G401 (cell line): ENCODE data around the gene KAT6B. TPM values are rescaled to one million over a fixed set of nuclear protein-coding genes. Genes with fewer than 3 reads are reported as not detected.
"Not testable (repeated sequence)": the region's sequence is repeated elsewhere in the genome, so short reads cannot be mapped to it uniquely, and the experiment has no call there.

Source experiments
- DNase-seq: peaks from one replicate; pipeline ENCODE4 v3.0.0-alpha.2; 2015; ENCODE audit warnings: low spot score
- in situ Hi-C: cut with HindIII; loops from 2 replicates; pipeline ENCODE4 v1.10.0; 2016; ENCODE audit warnings: low sequenced_read_pairs, mixed read lengths
- total RNA-seq: library from RNA; depleted of rRNA; stranded (reverse); fragments of >200 nt; shearing (Covaris generic); gene quantifications from 2 replicates; pipeline ENCODE4 v1.2.3, GENCODE V29; 2014

Gene KAT6B
- total RNA-seq, 1 experiment from 2014 or later = 24.2 TPM

DNA sequence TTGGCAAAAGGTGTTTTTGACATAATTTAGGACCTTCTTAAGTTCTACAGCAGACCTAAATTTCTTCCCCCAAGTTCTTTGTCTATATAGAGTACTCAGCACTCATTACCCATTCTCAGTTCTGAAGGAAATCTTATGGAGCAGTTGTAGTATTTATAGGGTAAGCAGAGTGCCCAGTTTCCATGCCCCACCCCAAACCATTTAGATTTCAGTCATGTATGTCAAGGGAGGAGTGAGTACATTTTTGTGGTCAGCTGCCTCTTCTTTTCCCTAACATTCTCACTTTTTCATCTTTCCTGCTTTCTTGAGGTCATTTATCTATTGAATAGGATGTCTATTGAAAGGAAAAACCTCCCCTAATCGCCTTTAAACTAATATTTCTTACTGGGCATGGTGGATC, 83.3 kb downstream of the KAT6B start:
- in situ Hi-C loops = no loop called here
- DNase-seq = no peak

DNA sequence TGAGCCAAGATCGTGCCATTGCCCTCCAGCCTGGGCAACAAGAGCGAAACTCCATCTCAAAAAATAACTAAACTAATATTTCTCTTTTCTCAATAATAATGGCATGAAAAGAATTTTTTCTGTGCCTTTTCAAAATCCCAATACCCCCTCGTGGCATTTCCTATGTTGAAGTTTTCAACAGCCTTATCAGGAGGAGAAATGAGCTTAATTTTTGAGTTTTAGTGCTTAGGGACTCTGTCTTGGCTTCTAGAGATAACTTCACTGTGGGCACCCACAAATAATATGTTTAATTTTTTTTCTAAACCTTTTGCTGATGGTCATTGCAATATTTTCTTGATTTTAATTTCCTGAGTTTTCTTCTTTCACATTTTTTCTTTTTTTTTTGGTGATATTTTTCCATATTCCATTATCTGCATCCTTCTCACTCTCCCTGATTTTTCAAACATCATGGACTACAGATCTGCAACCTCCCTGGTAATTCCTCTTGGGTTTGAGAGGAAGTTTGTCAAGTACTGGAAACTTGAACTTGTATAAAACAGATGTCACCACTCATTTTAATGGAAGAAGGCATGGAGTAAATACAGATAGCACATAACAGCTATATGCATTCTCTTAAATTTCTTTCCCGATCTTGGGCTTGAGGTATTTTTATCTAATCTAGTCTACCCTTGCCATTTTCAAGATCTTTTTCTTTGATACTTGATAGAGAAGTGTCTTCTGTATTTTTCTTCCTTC, 84.0 kb downstream of the KAT6B start:
- no peak for DNase-seq
- in situ Hi-C loops = no loop called here

DNA sequence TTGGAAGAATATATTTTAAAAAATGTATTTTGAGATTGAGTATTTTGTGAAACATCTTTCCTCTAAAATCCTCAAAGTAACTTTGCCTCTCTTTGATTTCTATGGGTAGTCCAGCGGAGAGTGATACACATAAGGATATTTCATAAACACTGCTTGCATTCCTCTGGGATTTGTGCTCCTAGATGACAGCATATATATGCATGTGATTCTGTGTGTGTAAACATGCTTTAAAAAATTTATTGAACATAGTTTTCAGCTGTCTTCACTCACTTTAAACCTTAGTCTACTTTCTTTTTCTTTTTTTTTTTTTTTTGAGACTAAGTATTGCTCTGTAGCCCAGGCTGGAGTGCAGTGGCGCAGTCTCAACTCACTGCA, 84.6 kb downstream of the KAT6B start:
- in situ Hi-C loops = no loop called here
- no peak for DNase-seq

DNA sequence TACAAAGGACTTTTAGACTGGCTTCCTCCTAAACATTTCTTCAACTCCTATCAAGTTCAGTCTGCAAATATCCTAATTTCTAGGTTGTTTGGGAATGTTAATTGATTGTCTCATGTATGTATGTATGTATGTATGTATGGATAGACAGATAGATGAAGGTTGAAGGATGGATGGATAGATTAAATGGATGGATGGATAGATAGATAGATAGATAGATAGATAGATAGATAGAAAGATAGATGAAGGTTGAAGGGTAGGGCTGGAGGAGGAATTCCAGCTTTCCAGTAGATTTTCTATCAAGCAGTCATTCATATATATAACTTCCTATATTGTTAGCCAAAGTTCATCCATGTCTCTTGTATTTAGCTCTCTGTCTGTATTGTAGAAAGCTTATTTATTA, 85.8 kb downstream of the KAT6B start:
- in situ Hi-C loops = no loop called here
- DNase-seq = no peak

DNA sequence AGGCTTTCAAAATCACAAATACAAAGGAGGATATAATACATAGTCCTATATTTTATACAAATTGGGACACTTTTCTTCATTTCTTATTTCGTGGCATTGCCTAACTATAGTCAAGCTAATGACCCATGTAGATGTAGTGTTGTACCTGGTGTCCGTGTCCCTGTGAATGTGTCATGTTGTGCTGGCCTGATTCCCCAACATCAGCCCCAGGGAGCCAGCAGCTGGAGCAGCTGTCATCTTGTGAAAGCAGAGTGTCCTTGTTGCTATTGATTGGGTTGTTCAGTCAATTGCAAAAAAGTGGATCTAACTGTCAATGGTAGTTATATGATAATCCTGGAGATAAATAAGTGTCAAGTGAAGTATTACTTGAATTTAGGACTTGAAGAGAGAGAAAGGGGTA, 86.3 kb downstream of the KAT6B start:
- in situ Hi-C loops = no loop called here
- no peak for DNase-seq

DNA sequence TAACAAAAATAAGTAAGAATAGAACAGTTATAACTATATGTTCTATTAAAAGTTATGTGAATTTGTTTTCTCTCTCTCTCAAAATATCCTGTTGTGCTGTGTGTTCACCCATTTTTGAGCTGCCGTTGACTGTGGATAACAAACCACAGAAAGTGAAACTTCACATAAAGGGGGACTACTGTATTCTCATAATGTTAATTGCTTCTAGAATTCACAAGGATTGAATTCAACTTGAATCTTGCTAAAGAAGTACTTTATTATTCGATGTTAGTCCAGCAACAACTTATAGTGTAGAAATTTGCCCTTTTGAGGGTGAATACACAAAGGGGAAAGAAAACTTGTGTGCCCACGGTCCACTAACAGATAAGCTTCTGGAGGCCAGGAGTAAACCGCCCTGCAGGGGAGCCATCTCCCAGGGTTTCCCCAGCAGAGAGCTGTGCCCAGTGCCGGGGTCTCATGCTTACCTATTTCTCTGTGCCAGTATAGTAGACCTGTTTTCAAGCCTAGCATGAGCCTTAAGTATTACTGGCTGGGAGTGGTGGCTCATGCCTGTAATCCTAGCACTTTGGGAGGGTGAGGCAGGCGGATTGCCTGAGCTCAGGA, 87.1 kb downstream of the KAT6B start:
- DNase-seq = no peak
- in situ Hi-C loops = no loop called here

DNA sequence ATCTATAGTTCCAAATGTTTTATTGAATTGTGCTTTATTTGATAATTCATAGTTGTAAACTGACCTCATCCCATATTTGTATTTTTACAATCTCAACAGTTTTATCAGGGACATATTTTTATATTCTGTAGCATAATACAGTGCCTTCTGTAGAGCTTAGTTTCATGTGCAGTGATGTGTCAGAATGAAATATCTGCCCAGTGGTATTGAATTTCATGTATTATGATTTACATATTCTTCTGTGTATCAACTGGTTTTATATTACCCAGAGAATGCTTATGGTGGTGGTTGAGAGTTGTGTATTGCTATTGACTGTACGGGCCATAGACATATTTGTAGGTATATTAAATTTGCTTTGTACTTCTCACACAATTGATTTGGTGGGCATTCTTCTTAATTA, 89.9 kb downstream of the KAT6B start:
- DNase-seq = no peak

DNA sequence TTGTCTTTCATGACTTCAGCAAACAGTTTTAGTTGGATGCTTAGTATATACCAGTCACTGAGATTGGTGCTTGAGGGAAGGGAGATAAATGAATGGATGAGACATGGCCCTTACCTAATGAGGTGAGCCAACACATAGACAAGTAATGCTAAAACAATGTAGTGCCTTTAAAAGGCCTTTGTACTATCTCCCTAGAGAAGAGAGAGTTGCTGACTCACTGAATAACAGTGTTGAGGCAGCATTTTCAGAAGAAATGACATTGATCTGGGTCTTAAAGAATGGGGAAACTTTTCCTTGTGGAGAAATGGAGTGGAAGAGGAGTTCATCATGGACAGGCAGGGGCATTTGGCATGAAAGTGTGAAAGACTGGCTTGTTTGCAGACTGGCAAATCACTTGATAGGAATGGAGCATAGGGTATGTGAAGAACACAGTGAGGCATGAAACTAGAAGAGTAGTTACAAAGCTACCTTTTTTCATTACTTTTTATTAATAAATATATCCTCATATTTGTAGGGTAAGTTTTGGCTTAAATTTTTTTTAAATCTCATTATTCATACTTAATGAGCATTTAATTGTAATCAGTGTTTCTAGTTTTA, 91.2 kb downstream of the KAT6B start:
- in situ Hi-C loops = no loop called here
- DNase-seq = no peak

More for the DNA sequence above, 89.9 kb downstream of the KAT6B start:
- in situ Hi-C loops = no loop called here

DNA sequence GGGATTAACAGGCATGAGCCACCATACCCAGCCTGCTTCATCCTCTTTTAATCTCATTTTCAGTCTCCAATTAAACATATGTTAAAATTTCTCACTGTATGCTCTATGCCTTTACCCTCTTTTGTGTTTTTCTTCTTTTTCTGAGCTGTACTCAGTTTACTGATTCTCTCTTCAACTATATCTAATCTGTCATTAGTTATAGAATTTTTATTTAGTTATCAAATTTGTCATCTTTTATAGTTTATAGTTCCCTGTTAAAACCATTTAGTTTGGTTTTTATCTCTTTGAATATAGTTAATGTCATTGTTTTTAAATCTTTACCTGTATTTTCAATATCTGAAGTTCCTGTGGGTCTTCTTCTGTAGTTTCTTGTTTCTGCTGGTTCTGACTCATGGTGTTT, 93.3 kb downstream of the KAT6B start:
- no peak for DNase-seq
- in situ Hi-C loops = no loop called here

DNA sequence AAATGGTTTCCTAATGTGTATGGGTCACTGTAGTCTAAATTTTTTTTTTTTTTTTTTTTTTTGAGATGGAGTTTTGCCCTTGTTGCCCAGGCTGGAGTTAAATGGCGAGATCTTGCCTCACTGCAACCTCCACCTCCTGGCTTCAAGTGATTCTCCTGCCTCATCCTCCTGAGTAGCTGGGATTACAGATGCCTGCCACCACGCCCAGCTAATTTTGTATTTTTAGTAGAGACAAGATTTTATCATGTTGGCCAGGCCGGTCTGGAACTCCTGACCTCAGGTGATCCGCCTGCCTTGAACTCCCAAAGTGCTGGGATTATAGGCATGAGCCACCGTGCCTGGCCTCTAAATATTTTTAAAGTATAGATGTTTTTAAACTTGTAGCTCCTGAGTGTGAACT, 94.7 kb downstream of the KAT6B start:
- in situ Hi-C loops, DNase-seq: not testable (repeated sequence)

DNA sequence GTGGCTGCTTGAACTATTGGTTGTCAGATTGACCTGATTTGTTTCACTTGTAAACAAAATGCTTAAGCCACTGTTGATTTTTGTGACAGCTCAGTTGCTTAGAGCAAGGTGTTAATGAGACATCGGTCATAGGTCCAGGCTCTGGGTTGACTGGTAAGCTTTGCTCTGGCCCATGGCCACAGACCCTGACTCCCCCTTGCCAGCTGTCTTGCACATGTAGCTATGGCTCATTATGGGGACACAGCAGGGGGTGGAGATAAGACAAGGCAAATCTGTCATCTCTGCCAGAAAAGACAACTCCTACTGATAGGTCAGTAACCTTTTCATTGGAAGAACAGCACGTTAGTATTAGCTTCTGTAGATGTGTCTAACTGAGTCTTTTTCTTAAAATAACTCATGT, 95.3 kb downstream of the KAT6B start:
- in situ Hi-C loops = no loop called here
- peak; percentile 75 for DNase-seq

DNA sequence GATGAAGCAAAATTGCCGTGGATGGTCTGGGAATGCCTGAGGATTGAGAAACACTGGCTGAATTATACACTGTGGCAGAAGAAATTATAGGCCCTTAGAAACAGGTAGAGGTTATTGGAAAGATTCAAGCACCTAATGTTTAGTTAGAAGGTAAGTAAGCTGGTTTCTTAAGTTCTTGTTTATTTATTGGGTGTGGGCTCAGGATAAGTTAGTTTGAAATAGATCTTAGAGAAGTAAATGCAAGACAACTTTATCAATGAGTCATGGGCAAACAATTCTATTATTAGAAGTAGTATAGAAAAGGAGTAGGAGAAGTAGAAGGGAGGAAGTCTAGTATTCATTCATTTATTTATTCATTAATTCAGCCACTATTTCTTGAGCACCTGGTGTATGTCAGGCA, 96.5 kb downstream of the KAT6B start:
- no peak for DNase-seq
- in situ Hi-C loops = no loop called here

DNA sequence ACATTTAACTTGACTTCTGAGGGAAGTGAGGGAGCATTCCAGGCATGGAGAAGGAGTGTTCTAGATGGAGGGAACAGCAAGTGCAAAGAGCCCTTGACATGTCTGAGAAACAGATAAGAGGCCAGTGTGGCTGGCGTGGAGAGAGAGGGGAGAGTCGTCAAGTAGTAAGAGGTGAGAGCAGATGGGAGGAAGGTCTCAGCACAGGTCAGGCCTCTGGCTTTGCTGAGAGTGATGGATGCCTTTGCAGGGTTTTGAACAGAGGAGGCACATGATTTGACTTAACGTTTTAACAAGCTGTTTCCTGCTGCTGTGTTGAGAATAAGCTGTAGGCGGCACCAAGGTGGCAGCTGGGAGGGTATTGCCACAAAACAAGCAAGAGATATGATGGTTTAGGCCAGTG, 97.2 kb downstream of the KAT6B start:
- in situ Hi-C loops = no loop called here
- peak; percentile 64 for DNase-seq

DNA sequence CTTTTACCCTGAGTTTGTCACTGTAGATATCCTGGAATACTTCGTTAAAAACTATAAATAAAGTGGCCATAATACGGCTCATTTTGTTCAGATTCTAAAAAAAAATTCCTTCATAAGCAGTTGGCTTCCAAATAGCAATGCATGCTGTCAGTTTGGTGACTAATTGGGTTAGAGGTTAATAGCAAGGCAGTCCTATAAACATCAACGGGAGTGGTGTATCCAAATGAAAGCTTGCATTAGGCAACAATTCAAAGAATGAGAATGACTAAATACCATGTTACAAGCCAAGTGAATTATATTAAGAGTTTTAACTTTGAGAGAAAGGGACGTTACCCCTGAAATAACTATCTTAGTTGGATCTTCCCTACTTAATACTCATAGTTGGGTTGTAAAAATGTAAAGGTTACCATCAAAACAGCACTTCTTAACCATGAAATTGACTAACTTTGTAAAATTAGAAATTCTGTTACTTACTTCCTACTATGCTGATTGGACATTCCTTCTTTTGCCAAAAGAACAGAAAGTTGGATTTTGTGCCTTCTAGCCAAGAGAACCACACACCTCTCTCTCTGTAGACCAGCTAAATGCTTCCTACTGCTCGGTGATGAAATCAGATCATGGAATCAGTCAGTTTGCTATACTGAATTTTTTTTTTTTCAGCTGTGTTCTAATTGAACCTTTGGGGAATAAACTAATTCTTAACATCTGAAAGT, 98.0 kb downstream of the KAT6B start:
- in situ Hi-C loops = no loop called here
- DNase-seq = peak; percentile 60

DNA sequence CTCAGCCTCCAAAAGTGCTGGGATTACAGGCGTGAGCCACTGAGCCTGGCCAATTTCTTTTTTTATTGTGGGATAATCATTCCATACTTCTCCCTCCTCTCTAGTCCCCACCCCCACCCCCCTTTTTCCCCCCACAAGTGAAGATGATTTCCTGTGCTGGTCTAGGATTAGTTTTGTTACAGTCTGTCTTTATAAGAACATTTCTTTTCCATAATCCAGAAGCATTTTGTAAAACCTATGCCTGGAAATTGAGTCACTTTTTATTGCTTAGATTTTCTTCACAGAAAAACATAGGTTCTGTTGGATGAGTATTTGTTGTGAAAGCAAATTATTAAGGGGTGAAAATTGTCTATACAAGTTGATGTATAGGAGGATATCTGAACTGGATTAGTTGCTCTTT, 98.9 kb downstream of the KAT6B start:
- in situ Hi-C loops = no loop called here
- DNase-seq = no peak

DNA sequence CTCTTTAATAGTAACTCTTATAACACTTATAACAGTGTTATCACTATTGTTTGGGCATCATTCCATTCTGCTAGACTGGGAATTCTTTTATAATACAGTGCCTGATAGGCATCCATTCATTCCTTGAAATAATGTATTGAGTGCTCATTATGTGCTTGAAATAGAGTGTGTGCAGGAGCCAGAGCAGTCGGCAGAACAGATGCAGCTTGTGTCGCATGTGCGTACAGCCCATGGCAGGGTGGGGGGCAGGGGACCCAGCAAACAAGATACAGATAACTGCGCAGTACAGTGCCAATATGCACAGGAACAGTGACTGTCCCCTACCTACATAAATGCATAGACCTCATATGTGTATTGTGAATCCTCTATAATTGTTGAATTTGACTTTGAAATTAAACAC, 99.3 kb downstream of the KAT6B start:
- in situ Hi-C loops = no loop called here
- DNase-seq = peak; percentile 51

DNA sequence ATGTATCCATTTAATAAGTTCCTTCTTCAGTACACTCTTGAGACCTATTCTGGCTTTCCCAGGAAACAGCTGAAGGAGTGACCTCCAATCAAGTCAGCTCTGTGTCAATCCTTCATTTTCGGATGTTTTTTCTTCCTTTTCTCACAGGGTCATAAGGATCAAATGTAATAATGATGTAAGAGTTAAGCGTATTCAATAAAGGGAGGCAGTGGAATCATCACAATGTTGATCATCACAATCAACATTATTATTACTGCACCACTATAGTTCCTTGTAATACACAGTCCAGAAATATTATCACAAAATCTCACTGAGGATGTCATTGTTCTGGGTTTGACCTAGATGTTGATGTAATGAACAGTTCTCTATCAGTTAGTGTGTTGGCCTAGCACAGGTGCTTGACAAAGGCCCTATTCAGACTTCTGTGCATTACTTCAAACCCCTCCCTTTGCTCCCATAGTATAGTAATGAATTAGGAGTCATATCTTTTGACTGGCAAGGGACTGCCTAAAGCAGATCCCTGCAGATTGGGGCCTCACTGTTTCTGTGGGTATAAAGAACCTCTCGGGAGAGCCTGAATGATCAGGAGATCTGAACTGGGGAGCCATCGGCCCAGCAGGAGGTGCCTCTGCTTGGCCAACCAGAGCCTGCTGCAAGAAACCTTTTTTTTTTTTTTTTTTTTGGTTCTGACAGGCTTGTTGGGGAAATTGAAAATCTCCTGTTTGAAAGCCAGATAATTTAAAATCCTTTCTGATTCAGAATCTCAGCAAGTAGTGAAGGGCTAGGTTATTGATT, 100.6 kb downstream of the KAT6B start:
- in situ Hi-C loops = no loop called here
- peak; percentile 34 for DNase-seq

DNA sequence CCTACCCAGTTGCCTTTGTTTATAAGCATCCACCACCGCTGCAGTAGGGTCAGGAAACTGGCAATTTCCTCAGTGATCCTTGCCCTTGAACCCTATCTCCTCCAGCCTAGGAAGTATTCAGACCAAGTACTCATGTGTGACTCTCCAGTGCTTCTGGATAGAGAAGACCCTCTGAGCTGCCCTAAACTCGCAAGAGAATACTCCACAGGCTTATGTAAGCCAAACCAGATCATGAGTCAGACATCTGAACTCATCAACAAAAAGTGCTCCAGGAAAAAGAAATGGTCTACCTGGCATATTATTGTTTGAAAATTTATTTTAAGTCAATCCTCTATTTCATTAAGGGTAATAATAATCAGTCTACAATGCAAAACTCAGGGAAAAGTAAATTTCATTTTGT, 101.3 kb downstream of the KAT6B start:
- in situ Hi-C loops = no loop called here
- DNase-seq = peak; percentile 18

DNA sequence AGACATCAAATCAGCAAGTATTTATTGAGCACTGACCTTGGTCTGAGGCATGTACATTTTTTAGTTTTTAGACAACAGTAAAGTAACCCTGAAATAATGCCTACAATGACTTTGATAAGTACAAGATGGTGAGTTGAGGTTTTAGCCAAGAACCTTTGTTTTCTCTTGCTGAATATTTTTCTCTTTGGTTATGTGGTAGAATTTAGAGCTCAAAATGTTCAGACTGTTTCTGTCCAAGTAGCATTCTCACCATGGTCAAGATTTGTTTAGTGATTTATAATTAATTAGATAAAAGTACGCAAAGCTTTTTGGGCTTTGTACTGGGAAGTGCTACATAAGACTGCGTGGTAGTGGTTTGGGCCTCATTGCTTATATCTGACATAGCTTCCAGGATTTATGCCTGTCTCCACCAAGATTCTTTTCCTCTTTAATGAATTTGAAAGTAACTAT, 102.4 kb downstream of the KAT6B start:
- in situ Hi-C loops = no loop called here
- DNase-seq = no peak
